ENCODE data around the gene SLC25A5.

Gene SLC25A5

DNA sequence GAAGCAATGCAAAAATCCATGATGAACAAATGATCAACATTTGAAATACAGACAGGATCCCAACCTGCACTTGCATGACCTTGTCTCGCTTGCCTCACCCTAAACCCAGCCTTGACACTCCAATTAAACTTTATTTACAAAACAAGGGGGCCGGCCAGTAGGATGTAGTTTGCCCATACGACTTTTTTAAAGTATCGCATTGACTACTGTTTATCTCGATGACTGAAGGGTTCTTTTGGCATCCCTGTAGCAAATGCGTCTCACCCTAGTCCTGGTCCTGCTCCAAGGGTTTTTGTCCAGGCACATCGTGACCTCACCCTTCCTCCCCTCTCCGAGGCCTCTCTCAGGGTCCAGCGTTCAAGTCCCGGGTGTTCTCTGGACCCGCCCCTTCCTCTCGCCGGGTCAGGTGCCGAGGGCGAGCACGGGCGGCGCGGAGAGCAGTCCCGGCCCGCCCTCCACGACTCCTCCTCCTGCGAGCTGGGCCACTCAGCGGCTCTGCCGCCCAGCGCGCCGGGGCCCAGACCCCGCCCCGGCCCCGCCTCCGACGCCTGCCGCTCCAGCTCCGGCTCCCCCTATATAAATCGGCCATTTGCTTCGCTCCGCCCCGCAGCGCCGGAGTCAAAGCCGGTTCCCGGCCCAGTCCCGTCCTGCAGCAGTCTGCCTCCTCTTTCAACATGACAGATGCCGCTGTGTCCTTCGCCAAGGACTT lies at the start of gene SLC25A5:
Gene SLC25A5, plus strand, starts transcription at position 603 of the 709 bp plus-strand sequence. Its CDS starts 72 bp downstream, at position 675.
- Histone ChIP-seq H3K27ac (ENCODE audit: low read length) (peak within 1 kb of the TSS; percentile 90), H2AFZ (ENCODE audit: low read length) (peak within 1 kb of the TSS; percentile 61; the same call in 1 of the 2 replicates), H3K79me2 (ENCODE audit: low read length) (peaks cover 13% of the 10 kb centered on the region), H4K20me1 (ENCODE audit: insufficient read depth, low read length) (no peaks in the 10 kb centered on the region; the same call in 1 of the 2 replicates), H3K4me2 (ENCODE audit: low read depth, low read length) (peak within 1 kb of the TSS; percentile 51), H3K9me3 (replicated peaks; ENCODE audit: insufficient read depth, low read length) (no peaks in the 10 kb centered on the region), H3K4me3 (ENCODE audit: low read length) (peak within 1 kb of the TSS; percentile 88), H3K9me2 (replicated peaks; ENCODE audit: insufficient read depth, low read length) (no peaks in the 10 kb centered on the region), H3K27me3 (replicated peaks; ENCODE audit: insufficient read depth, low read length) (no peaks in the 10 kb centered on the region), H3K9ac (ENCODE audit: low read length) (peak within 1 kb of the TSS; percentile 96), H3K4me1 (ENCODE audit: low read length) (0 out of 2 replicates have a peak, but pooled peaks cover 3% of the 10 kb centered on the region), H3K36me3 (replicated peaks; ENCODE audit: insufficient read depth, low read length) (0 out of 2 replicates have a peak, but pooled peaks cover 5% of the 10 kb centered on the region), H3F3A (ENCODE audit: insufficient read depth, low read length) (peaks cover 4% of the 10 kb centered on the region; the same call in 1 of the 2 replicates)
- TF ChIP-seq EZH2 (optimal IDR thresholded peaks at IDR 0.05; ENCODE audit: low read depth, low read length) (no peak), EZH2phosphoT487 (IDR thresholded peaks at IDR 0.05; ENCODE audit: low read length) (no peak)
- TF ChIP-seq, protein P1, sequence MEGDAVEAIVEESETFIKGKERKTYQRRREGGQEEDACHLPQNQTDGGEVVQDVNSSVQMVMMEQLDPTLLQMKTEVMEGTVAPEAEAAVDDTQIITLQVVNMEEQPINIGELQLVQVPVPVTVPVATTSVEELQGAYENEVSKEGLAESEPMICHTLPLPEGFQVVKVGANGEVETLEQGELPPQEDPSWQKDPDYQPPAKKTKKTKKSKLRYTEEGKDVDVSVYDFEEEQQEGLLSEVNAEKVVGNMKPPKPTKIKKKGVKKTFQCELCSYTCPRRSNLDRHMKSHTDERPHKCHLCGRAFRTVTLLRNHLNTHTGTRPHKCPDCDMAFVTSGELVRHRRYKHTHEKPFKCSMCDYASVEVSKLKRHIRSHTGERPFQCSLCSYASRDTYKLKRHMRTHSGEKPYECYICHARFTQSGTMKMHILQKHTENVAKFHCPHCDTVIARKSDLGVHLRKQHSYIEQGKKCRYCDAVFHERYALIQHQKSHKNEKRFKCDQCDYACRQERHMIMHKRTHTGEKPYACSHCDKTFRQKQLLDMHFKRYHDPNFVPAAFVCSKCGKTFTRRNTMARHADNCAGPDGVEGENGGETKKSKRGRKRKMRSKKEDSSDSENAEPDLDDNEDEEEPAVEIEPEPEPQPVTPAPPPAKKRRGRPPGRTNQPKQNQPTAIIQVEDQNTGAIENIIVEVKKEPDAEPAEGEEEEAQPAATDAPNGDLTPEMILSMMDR (IDR thresholded peaks at IDR 0.05; ENCODE audit: low read length), result no peak
- peak; percentile 88 for DNase-seq

DNA sequence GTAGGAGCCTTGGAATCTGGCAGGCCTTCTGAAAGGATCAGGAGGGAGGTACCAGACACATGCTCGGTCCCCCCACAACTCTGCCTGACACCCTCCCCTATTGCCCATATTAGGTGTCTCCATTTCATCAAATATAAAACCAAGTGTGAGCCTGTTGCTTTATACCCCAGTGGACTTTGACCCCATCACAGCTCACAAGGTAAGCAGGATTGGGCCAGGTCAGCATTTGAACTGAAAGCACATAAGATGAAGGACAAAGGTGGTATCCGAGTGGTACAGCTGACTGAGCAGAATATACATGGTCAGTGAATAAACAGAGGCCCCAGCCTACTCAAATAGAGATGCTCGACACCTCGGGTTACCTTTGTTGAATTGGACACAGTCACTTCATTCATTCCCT lies 49.1 kb upstream of the SLC25A5 start:
- Histone ChIP-seq H3K79me2 (ENCODE audit: low read length) (no peaks in the 10 kb centered on the region), H3K9me2 (replicated peaks; ENCODE audit: insufficient read depth, low read length) (no peaks in the 10 kb centered on the region), H4K20me1 (ENCODE audit: insufficient read depth, low read length) (no peaks in the 10 kb centered on the region), H2AFZ (ENCODE audit: low read length) (no peak overlapping the region), H3K4me2 (ENCODE audit: low read depth, low read length) (no peak overlapping the region), H3K4me1 (ENCODE audit: low read length) (no peaks in the 10 kb centered on the region), H3K9ac (ENCODE audit: low read length) (no peak overlapping the region), H3K27ac (ENCODE audit: low read length) (no peak overlapping the region), H3K4me3 (ENCODE audit: low read length) (no peak overlapping the region), H3K27me3 (replicated peaks; ENCODE audit: insufficient read depth, low read length) (no peaks in the 10 kb centered on the region), H3F3A (ENCODE audit: insufficient read depth, low read length) (no peaks in the 10 kb centered on the region), H3K36me3 (replicated peaks; ENCODE audit: insufficient read depth, low read length) (no peaks in the 10 kb centered on the region), H3K9me3 (replicated peaks; ENCODE audit: insufficient read depth, low read length) (no peaks in the 10 kb centered on the region)
- DNase-seq, result no peak
- TF ChIP-seq EZH2phosphoT487 (IDR thresholded peaks at IDR 0.05; ENCODE audit: low read length) (no peak), EZH2 (optimal IDR thresholded peaks at IDR 0.05; ENCODE audit: low read depth, low read length) (no peak)
- TF ChIP-seq, protein P1 (IDR thresholded peaks at IDR 0.05; ENCODE audit: low read length), result no peak

DNA sequence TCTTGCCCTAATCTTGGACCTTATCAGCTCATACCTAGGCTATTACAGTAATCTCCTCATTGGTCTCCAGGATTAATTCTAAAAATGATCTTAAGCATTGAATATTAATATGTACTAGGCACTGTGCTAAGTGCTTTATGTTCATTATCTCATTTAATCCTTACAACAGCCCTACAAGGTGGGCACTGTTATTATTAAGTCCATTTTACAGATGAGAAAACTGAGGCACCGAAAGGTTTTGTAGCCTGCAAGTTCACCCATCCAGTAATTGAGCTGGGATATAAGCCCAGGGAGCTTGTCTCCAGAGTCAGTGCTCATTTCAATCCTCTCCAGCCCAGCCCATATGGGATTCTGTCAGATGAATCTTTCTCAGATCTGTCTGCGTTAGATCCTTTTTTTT lies 48.3 kb upstream of the SLC25A5 start:
- Histone ChIP-seq H3K9me2 (replicated peaks; ENCODE audit: insufficient read depth, low read length) (no peaks in the 10 kb centered on the region), H3K4me1 (ENCODE audit: low read length) (no peaks in the 10 kb centered on the region), H4K20me1 (ENCODE audit: insufficient read depth, low read length) (no peaks in the 10 kb centered on the region), H3K27ac (ENCODE audit: low read length) (no peak overlapping the region), H3K9ac (ENCODE audit: low read length) (no peak overlapping the region), H3K36me3 (replicated peaks; ENCODE audit: insufficient read depth, low read length) (no peaks in the 10 kb centered on the region), H3K27me3 (replicated peaks; ENCODE audit: insufficient read depth, low read length) (no peaks in the 10 kb centered on the region), H3K79me2 (ENCODE audit: low read length) (no peaks in the 10 kb centered on the region), H3K9me3 (replicated peaks; ENCODE audit: insufficient read depth, low read length) (no peaks in the 10 kb centered on the region), H3K4me2 (ENCODE audit: low read depth, low read length) (no peak overlapping the region), H2AFZ (ENCODE audit: low read length) (no peak overlapping the region), H3K4me3 (ENCODE audit: low read length) (no peak overlapping the region), H3F3A (ENCODE audit: insufficient read depth, low read length) (no peaks in the 10 kb centered on the region)
- no peak for TF ChIP-seq EZH2phosphoT487 (IDR thresholded peaks at IDR 0.05; ENCODE audit: low read length)
- TF ChIP-seq, protein P1 (IDR thresholded peaks at IDR 0.05; ENCODE audit: low read length), result no peak
- no peak for TF ChIP-seq EZH2 (optimal IDR thresholded peaks at IDR 0.05; ENCODE audit: low read depth, low read length)
- DNase-seq, result no peak

Measured in MM.1S (cell line).